Neural progenitor cell (in vitro differentiated cells): ENCODE data around the gene BRWD1.

Experiments
- EZH2 ChIP-seq: fragments of 200-600 bp; sonication (generic); IDR thresholded peaks from 2 replicates; pipeline ENCODE4 v1.6.1; 2017; ENCODE audit warnings: antibody characterized with exemption, mild to moderate bottlenecking, moderate library complexity
- EZH2phosphoT487 ChIP-seq: fragments of 200-600 bp; sonication (generic); IDR thresholded peaks from 2 replicates; pipeline ENCODE4 v1.6.1; 2017; ENCODE audit warnings: antibody characterized with exemption
- TF ChIP-seq, protein P1 (sequence below): fragments of 200-600 bp; sonication (generic); IDR thresholded peaks from 2 replicates; pipeline ENCODE4 v1.5.1; 2017; ENCODE audit warnings: antibody characterized with exemption, mild to moderate bottlenecking

GRCh38 chr21:39196838-39197237 is 116.6 kb downstream of the BRWD1 start:
- TF ChIP-seq, protein P1, sequence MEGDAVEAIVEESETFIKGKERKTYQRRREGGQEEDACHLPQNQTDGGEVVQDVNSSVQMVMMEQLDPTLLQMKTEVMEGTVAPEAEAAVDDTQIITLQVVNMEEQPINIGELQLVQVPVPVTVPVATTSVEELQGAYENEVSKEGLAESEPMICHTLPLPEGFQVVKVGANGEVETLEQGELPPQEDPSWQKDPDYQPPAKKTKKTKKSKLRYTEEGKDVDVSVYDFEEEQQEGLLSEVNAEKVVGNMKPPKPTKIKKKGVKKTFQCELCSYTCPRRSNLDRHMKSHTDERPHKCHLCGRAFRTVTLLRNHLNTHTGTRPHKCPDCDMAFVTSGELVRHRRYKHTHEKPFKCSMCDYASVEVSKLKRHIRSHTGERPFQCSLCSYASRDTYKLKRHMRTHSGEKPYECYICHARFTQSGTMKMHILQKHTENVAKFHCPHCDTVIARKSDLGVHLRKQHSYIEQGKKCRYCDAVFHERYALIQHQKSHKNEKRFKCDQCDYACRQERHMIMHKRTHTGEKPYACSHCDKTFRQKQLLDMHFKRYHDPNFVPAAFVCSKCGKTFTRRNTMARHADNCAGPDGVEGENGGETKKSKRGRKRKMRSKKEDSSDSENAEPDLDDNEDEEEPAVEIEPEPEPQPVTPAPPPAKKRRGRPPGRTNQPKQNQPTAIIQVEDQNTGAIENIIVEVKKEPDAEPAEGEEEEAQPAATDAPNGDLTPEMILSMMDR = no peak
- TF ChIP-seq EZH2phosphoT487 = no peak
- TF ChIP-seq EZH2 = no peak
